Hindlimb muscle (tissue), 1 donor: ENCODE measurements around the gene NRXN2. TPM values are rescaled to one million over a fixed set of nuclear protein-coding genes. Genes with fewer than 3 reads are reported as not detected.

Experiments used
- DNase-seq: peaks from one replicate; pipeline ENCODE4 v3.0.0-alpha.2; 2013
- polyA plus RNA-seq: library from polyadenylated mRNA; unstranded; fragments of 120-200 nt; gene quantifications from one replicate; pipeline ENCODE4 v1.2.1, GENCODE V29; 2013; ENCODE audit not compliant: insufficient read length

Gene NRXN2
- polyA plus RNA-seq, 1 donor: 32.6 TPM

DNA sequence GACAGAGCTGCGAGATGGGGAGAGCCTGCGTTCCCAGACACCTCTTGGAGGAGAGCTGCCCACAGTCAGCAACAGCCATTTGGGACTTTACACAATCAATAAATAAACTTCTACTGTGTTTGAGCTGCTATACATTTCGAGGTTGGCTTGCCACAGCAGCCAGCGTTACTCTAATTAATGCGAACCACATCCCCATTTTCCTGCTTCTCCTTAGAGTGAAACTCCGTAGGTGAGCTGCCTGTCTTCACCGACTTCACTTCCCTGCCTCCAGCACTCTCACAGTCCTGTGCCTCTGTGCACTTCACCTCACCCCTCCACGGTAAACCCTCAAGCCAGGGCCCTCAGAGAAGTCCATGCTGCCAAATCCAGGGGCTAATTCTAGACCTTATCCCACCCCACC is 137.8 kb downstream of the NRXN2 start:
- DNase-seq: no peak

GRCh38 chr11:64583296-64584262 is 139.4 kb downstream of the NRXN2 start:
- DNase-seq: no peak

GRCh38 chr11:64582885-64583284 is 140.1 kb downstream of the NRXN2 start:
- no peak for DNase-seq

- no peak for DNase-seq
Measured at GRCh38 chr11:64581057-64581523, 141.9 kb downstream of the NRXN2 start.

GRCh38 chr11:64580412-64580811 is 142.6 kb downstream of the NRXN2 start:
- DNase-seq: peak; percentile 75

DNA sequence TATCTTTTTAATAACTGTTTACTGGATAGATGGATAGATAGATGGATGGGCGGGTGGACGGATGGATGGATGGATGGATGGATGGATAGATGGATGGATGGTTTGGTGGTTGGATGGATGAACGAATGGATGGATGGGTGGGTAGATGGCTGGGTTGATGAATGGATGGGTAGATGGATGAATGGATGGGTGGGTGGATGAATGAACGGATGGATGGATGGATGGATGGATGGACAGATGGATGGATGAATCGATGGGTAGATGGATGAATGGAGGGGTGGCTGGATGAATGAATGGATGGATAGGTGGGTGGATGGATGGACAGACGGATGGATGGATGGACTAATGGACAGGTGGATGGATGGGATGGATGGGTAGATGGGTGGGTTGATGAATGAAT is 145.8 kb downstream of the NRXN2 start:
- DNase-seq: no peak

DNA sequence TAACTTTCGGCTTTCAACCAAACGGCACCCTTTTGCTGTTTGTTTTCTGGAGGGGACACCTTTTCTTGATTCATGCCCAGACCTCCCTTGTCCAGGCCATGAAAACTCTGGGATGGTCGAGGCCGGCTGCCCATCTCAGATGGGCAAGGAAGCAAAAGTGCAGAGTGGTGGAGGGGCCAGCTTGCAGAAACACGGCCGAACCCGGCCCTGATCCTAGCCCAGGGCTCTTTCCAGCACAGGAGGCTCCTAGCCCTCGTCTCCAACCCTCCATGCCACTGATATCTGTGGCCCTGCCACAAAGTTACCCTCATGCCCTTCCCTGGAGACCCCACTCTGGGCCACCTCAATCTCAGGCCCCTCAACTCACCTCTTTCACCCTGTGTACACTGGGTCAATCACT is 150.9 kb downstream of the NRXN2 start:
- DNase-seq: no peak

- no peak for DNase-seq
Measured at GRCh38 chr11:64571410-64572091, 151.4 kb downstream of the NRXN2 start.

- DNase-seq: no peak
Measured at GRCh38 chr11:64571050-64571409, 152.0 kb downstream of the NRXN2 start.

- no peak for DNase-seq
Measured at GRCh38 chr11:64570341-64570740, 152.7 kb downstream of the NRXN2 start.

DNA sequence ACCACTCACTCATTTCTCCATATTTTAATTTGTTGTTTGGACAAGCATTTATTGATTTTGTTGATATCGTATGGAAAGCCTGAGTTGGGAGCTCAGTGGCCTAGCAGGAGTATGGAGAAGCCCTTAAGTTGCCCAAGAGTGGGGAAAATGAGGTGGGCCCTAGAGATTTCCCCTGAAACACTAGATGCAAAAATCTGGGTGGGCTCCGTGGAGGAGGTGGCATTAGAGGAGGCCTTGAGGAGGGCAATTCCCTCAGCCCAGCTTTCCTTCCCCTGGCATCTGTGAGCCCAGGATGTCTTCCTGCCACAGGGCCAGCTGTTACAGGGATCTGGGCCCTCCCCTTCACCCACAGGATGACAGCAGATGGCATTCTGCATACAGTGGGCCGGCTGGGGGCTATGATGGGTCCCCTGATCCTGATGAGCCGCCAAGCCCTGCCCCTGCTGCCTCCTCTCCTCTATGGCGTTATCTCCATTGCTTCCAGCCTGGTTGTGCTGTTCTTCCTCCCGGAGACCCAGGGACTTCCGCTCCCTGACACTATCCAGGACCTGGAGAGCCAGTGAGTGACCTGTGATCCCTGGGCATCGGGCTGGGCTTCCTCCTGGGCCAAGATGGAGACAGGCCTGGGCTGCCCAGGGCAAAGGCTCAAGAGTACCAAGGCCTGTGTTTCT is 153.6 kb downstream of the NRXN2 start:
- DNase-seq: no peak

GRCh38 chr11:64568584-64569140 is 154.3 kb downstream of the NRXN2 start:
- no peak for DNase-seq

DNA sequence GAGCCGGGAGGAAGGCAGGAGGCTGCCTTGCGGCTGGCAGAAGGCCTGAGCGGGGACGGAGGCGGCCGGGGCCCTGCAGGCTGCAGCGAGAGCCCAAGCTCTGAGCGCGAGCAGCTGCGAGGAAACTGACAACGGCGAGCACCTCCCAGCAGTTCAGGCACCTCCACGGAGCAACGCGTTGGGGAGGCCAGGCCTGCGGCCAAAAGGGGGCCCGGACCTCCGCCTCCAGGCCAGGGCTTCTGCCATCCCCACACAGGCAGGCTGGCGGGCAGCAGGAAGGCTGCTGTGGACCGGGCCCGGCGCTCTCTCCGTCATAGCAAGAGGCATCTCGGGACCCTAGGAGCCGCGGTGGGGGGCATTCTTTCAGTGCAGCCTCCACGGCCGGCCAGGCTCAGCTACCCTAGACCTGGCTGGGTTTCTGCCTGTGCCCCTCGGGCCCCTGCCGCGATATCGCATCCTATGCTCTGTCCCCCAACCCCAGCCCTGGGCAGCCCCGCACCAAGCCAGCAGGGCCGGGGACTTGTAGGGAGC is 154.9 kb downstream of the NRXN2 start:
- DNase-seq: no peak

DNA sequence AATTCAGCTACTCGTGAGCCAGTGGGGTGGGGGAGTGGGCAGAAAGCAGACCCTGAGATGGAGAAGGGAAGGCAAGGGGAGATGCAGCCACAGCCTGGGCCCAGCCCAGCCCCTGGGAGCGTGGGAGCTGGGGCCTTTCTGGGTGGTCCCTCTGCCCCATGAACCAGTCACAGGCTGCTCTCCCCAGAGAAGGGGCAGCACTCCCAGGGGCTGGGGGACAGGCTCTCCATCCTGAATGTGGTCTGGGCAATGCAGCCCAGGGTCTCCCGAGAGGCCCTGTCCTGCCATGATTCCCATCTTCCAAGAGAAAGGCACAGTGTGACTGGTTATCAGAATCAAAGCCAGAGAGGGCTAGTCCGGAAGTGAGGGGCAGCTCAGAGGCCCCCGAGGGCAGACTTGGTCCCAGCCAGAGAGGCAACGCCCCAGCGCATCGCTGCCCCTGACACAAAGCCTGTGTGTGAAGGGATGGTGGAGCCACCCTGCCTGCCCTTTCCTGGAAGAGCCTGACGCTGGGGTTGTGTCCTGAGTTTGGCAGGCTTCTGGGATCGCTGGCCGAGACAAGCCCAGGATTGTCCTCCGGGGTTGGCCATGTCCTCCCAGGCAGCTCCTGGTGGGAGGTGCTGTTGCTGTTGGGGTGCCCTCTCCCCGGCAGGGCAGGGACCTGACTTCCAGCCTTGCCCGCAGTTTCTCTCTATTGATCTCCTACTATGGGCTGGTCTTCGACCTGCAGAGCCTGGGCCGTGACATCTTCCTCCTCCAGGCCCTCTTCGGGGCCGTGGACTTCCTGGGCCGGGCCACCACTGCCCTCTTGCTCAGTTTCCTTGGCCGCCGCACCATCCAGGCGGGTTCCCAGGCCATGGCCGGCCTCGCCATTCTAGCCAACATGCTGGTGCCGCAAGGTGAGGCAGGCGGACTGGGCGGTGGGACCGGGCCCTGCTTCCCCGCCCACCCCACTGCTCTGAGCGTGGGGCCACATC is 155.8 kb downstream of the NRXN2 start:
- no peak for DNase-seq

GRCh38 chr11:64566042-64566914 is 156.7 kb downstream of the NRXN2 start:
- peak; percentile 73 for DNase-seq

DNA sequence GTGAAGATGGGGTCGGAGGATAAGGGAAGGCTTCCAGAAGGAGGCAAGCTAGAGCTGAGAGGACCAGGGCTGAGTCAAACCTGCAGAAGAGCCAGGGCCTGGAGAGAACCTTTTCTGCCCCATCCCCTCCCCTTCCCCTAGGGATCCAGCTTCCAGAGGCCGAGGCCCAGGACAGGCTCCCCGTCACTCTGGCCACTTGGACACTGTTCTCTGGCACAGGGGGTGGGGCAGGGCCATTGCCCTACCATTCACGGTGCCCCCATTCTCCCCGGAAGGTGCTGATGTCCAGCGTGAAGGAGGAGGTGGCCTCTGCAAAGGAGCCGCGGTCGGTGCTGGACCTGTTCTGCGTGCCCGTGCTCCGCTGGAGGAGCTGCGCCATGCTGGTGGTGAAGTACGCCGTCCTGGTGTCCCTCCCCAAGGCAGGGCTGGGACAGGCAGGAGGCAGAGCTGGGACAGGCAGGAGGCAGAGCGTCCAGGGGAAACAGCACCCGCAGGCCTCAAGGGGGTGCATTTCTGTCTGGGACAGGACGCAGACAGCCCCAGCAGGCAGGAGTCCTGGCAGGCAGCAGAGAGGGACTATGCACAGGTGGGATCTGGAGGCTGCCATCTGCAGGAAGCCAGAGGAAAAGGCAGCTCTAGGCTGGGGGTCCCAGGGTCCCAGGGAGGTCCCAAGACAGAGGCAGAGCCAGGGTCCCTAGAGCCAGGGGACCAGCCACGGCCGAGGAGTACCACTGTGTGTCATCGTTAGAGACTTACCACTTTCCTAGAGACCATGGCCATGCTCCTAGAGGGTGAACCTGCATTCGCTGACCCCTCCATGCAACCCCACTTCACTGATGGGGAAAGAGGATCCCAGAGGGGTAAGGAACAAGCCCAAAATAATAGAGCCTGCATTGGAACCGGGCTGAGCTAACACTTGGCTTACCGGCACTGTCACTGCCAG is 157.8 kb downstream of the NRXN2 start:
- DNase-seq: no peak

- no peak for DNase-seq
Measured at GRCh38 chr11:64564419-64564818, 158.6 kb downstream of the NRXN2 start.

- DNase-seq: no peak
Measured at GRCh38 chr11:64563966-64564365, 159.0 kb downstream of the NRXN2 start.

DNA sequence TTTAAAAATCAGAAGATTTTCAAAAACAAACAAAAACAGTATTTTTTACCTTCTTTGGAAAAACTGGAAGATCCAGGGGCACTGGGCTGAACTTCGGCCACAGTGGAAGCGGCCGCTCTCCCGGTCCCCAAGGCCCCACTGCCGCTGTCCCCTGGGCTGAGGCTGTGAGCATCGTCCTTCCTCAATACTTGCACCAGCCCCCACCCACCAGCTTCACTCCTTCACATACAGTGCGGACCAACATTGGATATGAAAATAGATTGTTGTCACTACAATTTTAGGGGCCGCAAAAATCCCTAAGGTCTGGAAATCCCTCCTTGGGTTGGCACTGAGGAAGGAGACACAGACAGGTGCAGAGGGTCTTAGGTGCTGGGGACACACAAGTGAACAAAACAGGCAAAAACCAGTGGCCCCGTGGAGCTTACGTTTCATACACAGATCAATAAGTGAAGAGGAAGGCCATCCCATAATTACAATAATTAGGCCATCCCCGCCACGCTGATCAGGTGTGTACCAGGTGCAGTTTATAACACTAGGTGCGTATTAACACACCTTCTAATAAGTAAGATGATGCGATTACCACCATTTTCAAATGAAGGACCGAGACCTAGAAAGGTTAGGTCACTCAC is 160.2 kb downstream of the NRXN2 start:
- no peak for DNase-seq
